ENCODE measurements around the gene ADGRV1. TPM values are rescaled to one million over a fixed set of nuclear protein-coding genes. Genes with fewer than 3 reads are reported as not detected.

ADGRV1 gene
- polyA plus RNA-seq, 1 donor from 2014 or later: 3.7 TPM

DNA sequence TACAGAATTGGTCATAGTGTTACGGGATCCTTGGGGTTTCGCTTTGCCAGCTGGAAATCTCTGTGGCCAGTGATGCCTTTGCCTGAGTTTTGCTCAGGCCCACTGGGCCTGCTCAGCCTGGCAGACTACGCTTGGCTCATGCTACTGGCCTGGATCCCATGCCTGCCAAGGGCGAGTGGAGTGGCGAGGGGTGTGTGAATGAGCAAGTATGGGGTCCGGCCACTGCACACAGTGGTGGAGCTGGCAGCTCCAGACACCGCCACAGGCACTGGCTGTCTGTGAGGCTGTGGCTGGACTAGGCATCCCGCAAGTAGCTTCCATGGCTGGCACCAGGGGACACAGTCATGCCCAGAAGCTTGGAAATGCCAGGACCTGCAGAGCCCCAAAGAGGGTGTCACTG is 584.2 kb downstream of the ADGRV1 start:
- Histone ChIP-seq H4K20me1 (ENCODE audit: insufficient read depth) (no peaks in the 10 kb centered on the region), H3K27me3 (ENCODE audit: insufficient read depth, low read depth, low read length) (no peaks in the 10 kb centered on the region), H3K9me2 (ENCODE audit: insufficient read depth, low read length) (no peaks in the 10 kb centered on the region), H3K9ac (ENCODE audit: low read length) (no peak overlapping the region), H2AFZ (ENCODE audit: low read depth, low read length) (no peak overlapping the region), H3K79me2 (replicated peaks; ENCODE audit: insufficient read depth, low read length) (no peaks in the 10 kb centered on the region), H3K36me3 (ENCODE audit: insufficient read depth, low read length) (no peaks in the 10 kb centered on the region), H3K4me2 (ENCODE audit: low read length) (no peak overlapping the region), H3F3A (ENCODE audit: insufficient read depth, low read length, poor library complexity, severe bottlenecking) (no peaks in the 10 kb centered on the region), H3K4me3 (ENCODE audit: low read length) (no peak overlapping the region), H3K9me3 (ENCODE audit: low read length) (no peaks in the 10 kb centered on the region), H3K27ac (ENCODE audit: low read length) (no peak overlapping the region)
- TF ChIP-seq, protein P1, sequence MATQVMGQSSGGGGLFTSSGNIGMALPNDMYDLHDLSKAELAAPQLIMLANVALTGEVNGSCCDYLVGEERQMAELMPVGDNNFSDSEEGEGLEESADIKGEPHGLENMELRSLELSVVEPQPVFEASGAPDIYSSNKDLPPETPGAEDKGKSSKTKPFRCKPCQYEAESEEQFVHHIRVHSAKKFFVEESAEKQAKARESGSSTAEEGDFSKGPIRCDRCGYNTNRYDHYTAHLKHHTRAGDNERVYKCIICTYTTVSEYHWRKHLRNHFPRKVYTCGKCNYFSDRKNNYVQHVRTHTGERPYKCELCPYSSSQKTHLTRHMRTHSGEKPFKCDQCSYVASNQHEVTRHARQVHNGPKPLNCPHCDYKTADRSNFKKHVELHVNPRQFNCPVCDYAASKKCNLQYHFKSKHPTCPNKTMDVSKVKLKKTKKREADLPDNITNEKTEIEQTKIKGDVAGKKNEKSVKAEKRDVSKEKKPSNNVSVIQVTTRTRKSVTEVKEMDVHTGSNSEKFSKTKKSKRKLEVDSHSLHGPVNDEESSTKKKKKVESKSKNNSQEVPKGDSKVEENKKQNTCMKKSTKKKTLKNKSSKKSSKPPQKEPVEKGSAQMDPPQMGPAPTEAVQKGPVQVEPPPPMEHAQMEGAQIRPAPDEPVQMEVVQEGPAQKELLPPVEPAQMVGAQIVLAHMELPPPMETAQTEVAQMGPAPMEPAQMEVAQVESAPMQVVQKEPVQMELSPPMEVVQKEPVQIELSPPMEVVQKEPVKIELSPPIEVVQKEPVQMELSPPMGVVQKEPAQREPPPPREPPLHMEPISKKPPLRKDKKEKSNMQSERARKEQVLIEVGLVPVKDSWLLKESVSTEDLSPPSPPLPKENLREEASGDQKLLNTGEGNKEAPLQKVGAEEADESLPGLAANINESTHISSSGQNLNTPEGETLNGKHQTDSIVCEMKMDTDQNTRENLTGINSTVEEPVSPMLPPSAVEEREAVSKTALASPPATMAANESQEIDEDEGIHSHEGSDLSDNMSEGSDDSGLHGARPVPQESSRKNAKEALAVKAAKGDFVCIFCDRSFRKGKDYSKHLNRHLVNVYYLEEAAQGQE (IDR thresholded peaks at IDR 0.05; ENCODE audit: borderline replicate concordance): no peak
- TF ChIP-seq EZH2 (IDR thresholded peaks at IDR 0.05; ENCODE audit: borderline replicate concordance, insufficient read depth, low read length, poor library complexity, severe bottlenecking): no peak
- TF ChIP-seq POLR2AphosphoS5 (IDR thresholded peaks at IDR 0.05): no peak
- TF ChIP-seq RAD21 (conservative IDR thresholded peaks at IDR 0.05): no peak
- no peak for TF ChIP-seq EP300 (conservative IDR thresholded peaks at IDR 0.05; ENCODE audit: poor library complexity, severe bottlenecking)
- TF ChIP-seq MXI1 (conservative IDR thresholded peaks at IDR 0.05; ENCODE audit: poor library complexity, severe bottlenecking): no peak
- TF ChIP-seq, protein P2, sequence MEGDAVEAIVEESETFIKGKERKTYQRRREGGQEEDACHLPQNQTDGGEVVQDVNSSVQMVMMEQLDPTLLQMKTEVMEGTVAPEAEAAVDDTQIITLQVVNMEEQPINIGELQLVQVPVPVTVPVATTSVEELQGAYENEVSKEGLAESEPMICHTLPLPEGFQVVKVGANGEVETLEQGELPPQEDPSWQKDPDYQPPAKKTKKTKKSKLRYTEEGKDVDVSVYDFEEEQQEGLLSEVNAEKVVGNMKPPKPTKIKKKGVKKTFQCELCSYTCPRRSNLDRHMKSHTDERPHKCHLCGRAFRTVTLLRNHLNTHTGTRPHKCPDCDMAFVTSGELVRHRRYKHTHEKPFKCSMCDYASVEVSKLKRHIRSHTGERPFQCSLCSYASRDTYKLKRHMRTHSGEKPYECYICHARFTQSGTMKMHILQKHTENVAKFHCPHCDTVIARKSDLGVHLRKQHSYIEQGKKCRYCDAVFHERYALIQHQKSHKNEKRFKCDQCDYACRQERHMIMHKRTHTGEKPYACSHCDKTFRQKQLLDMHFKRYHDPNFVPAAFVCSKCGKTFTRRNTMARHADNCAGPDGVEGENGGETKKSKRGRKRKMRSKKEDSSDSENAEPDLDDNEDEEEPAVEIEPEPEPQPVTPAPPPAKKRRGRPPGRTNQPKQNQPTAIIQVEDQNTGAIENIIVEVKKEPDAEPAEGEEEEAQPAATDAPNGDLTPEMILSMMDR (IDR thresholded peaks at IDR 0.05; ENCODE audit: poor library complexity, severe bottlenecking): no peak
- no peak for TF ChIP-seq SMC3 (conservative IDR thresholded peaks at IDR 0.05; ENCODE audit: poor library complexity)
- TF ChIP-seq TAF1 (IDR thresholded peaks at IDR 0.05; ENCODE audit: low read depth): no peak

DNA sequence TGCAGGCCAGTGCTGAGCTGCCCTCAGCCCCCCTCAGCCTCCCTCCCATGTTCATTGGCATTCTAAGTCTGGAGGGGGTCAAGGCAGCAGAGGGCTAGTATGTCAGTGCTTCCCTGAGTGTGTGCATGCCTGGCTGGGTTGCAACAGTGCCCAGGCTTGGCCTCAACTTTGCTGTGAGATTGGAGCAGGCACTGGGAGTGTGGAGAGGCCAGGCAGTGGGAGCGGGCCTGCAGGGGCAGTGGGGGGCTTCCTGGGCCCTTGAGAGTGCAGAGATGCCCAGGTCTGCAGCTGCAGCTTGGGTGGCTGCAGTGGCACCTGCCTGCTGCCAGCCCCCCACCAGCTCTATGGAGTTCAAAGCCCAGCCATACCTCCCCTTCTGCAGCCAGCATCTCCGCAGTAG is 585.2 kb downstream of the ADGRV1 start:
- no peak overlapping the region for H3K4me2 ChIP-seq (ENCODE audit: low read length)
- no peak overlapping the region for H3K9ac ChIP-seq (ENCODE audit: low read length)
- no peaks in the 10 kb centered on the region for H3F3A ChIP-seq (ENCODE audit: insufficient read depth, low read length, poor library complexity, severe bottlenecking)
- H3K4me3 ChIP-seq (ENCODE audit: low read length): no peak overlapping the region
- no peaks in the 10 kb centered on the region for H3K27me3 ChIP-seq (ENCODE audit: insufficient read depth, low read depth, low read length)
- H3K79me2 ChIP-seq (replicated peaks; ENCODE audit: insufficient read depth, low read length): no peaks in the 10 kb centered on the region
- no peak overlapping the region for H3K27ac ChIP-seq (ENCODE audit: low read length)
- no peaks in the 10 kb centered on the region for H3K9me3 ChIP-seq (ENCODE audit: low read length)
- TF ChIP-seq POLR2AphosphoS5 (IDR thresholded peaks at IDR 0.05) (no peak), SMC3 (conservative IDR thresholded peaks at IDR 0.05; ENCODE audit: poor library complexity) (no peak), RAD21 (conservative IDR thresholded peaks at IDR 0.05) (no peak), TAF1 (IDR thresholded peaks at IDR 0.05; ENCODE audit: low read depth) (no peak), EP300 (conservative IDR thresholded peaks at IDR 0.05; ENCODE audit: poor library complexity, severe bottlenecking) (no peak), EZH2 (IDR thresholded peaks at IDR 0.05; ENCODE audit: borderline replicate concordance, insufficient read depth, low read length, poor library complexity, severe bottlenecking) (no peak), MXI1 (conservative IDR thresholded peaks at IDR 0.05; ENCODE audit: poor library complexity, severe bottlenecking) (no peak)
- TF ChIP-seq, protein P2 (IDR thresholded peaks at IDR 0.05; ENCODE audit: poor library complexity, severe bottlenecking): no peak
- TF ChIP-seq, protein P1 (IDR thresholded peaks at IDR 0.05; ENCODE audit: borderline replicate concordance): no peak
- no peaks in the 10 kb centered on the region for H4K20me1 ChIP-seq (ENCODE audit: insufficient read depth)
- H3K36me3 ChIP-seq (ENCODE audit: insufficient read depth, low read length): no peaks in the 10 kb centered on the region
- H3K9me2 ChIP-seq (ENCODE audit: insufficient read depth, low read length): no peaks in the 10 kb centered on the region
- no peak overlapping the region for H2AFZ ChIP-seq (ENCODE audit: low read depth, low read length)

All from neural cell (in vitro differentiated cells).